GM23248 (cell line): ENCODE measurements around the gene ST3GAL6.

ENCODE experiments used
- EZH2 ChIP-seq: fragments of 200-600 bp; sonication (generic); IDR thresholded peaks from 2 replicates; pipeline ENCODE4 v1.6.1; 2018; ENCODE audit warnings: antibody characterized with exemption, mild to moderate bottlenecking; ENCODE audit not compliant: insufficient read depth, poor library complexity, severe bottlenecking
- EZH2phosphoT487 ChIP-seq: fragments of 200-600 bp; sonication (generic); IDR thresholded peaks from 2 replicates; pipeline ENCODE4 v1.6.1; 2018; ENCODE audit warnings: antibody characterized with exemption, moderate library complexity, mild to moderate bottlenecking, low read depth; ENCODE audit not compliant: insufficient read depth

GRCh38 chr3:98721776-98722175 is 41.4 kb upstream of the ST3GAL6 start:
- no peak for TF ChIP-seq EZH2phosphoT487
- no peak for TF ChIP-seq EZH2
